Retinal pigment epithelial cell (primary cell): Measurements from ENCODE around the gene FOXD2.
A peak's percentile ranks its signal among the peaks of the same experiment; 100 is the strongest.
"Not testable (repeated sequence)": the region's sequence is repeated elsewhere in the genome, so short reads cannot be mapped to it uniquely, and the experiment has no call there.

ENCODE experiments used
- DNase-seq: peaks from one replicate; pipeline ENCODE4 v3.0.0-alpha.2; 2010; ENCODE audit warnings: low read depth
- H3K4me3 ChIP-seq: 2 replicates; pipeline ENCODE4 v1.5.1; 2011; ENCODE audit warnings: mild to moderate bottlenecking, low read length, control low read depth, moderate library complexity
- TF ChIP-seq, protein P1 (sequence below): conservative IDR thresholded peaks from 2 replicates; pipeline ENCODE4 v1.5.1; 2011; ENCODE audit warnings: low read depth, low read length, control low read depth, inconsistent platforms

FOXD2 gene

DNA sequence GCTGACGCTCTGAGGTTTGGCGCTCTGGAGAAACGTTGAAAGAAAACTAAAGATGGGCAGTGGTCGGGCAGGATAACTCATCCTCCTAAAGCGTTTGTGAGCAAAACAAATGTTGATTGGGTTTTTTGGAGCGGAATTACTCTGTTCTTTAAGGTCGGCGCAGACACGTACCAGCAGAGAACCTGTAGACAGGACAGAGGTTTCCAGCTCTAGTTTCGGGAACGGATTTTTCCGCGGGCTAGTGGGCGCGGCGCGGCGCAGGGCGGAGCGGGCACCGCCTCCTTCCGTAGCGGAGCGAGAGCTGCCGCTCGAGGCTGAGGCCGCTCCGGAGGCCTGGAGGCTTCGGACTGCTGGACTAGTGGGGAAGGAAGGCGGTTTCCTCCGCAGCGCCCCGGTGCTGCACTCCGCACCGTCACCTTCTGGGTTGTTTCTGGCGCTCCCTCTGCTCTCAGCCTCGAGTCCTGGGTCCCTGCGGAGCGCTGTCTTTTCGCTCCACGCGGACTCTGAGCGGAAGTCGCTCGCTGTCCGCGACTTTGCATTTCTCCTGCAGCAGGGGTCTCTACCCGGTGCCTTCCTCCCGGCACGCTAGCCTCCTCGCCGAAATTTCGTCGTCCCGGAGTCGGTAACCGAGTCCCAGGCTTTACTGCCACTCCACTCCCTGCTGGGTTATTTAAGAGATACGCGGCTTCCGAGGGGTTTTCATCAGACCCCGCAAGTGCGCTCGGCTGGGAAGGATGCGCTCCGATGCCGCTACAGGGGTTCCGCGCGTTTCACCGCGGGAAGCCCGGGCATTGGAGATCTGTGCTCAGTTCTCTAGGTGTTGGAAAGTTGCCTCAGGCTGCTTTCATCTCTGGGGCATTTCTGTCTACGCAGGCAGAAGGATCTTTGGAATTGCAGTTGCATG is 7.0 kb downstream of the FOXD2 start:
- no peak for DNase-seq
- H3K4me3 ChIP-seq: no peak overlapping the region
- TF ChIP-seq, protein P1, sequence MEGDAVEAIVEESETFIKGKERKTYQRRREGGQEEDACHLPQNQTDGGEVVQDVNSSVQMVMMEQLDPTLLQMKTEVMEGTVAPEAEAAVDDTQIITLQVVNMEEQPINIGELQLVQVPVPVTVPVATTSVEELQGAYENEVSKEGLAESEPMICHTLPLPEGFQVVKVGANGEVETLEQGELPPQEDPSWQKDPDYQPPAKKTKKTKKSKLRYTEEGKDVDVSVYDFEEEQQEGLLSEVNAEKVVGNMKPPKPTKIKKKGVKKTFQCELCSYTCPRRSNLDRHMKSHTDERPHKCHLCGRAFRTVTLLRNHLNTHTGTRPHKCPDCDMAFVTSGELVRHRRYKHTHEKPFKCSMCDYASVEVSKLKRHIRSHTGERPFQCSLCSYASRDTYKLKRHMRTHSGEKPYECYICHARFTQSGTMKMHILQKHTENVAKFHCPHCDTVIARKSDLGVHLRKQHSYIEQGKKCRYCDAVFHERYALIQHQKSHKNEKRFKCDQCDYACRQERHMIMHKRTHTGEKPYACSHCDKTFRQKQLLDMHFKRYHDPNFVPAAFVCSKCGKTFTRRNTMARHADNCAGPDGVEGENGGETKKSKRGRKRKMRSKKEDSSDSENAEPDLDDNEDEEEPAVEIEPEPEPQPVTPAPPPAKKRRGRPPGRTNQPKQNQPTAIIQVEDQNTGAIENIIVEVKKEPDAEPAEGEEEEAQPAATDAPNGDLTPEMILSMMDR: no peak

DNA sequence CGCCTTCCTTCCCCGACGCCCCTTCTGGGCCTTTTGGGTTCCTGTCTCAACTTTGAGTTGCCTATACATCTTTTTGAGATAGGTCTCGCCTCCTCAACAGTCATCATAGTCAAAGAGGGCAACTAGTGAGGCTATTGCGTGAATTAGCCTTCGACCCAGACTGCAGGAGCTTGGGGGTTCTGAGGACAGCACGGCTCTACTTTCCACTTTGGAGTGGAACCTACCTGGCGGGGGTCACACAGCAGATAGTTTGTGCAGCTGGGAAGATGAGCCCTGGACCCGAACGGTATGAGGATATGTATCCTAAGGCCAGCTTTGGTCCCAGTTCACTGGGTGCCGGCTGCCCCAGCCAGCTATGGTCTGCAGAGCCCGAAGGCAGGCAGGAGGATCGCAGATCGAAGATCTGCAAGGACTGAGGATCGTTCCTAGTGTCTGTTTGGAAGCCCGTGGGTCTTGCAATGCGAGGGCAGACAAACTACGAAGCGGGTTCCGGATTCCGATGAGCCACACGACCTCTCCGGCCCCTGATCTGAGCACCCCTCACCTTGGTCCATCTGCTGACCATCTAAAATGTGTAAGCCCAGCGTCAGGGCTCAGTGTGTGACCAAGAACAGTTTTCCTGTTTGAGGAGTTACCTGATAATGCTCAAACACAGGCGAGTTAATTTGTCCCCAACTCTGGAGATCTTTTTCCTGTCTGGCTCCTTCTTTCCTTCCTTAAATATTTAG is 8.1 kb downstream of the FOXD2 start:
- no peak for DNase-seq
- H3K4me3 ChIP-seq: no peak overlapping the region
- TF ChIP-seq, protein P1: no peak

DNA sequence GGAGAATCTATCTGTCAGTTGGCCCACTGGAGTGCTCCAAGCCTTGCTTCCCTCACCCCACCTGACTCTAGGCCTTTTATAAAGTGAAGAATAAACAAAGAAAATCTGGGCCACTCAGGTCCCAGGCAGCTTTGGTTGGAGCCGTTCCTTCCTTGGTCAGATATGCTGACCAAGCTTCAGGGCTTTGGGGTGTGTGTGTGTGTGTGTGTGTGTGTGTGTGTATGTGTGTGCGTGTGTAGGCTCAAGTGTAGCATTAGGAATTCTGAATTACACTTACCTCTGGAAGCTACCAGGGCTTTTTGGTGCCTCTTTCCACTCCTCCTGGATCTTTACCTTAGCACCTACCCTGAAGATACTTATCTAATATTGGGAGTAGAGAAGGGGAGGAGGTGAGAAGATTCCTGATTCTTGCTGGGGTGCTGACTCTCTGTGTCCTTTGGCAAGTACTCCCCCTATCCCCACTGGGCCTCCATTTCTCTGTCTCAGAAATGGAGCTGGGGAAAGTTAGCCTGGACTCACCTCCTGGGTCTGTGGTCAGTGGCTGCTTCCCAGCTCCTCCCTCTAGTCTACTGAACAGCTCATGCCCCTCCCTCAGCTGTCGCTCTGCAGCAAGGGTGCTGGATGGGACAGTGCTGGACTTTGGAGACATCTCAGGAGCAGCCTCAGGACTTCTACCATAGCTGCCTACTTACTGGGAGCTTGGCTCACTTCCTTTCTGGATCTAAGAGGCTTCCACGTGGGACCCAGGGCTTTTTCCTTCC is 10.8 kb downstream of the FOXD2 start:
- H3K4me3 ChIP-seq: no peak overlapping the region
- TF ChIP-seq, protein P1: no peak
- DNase-seq: no peak

DNA sequence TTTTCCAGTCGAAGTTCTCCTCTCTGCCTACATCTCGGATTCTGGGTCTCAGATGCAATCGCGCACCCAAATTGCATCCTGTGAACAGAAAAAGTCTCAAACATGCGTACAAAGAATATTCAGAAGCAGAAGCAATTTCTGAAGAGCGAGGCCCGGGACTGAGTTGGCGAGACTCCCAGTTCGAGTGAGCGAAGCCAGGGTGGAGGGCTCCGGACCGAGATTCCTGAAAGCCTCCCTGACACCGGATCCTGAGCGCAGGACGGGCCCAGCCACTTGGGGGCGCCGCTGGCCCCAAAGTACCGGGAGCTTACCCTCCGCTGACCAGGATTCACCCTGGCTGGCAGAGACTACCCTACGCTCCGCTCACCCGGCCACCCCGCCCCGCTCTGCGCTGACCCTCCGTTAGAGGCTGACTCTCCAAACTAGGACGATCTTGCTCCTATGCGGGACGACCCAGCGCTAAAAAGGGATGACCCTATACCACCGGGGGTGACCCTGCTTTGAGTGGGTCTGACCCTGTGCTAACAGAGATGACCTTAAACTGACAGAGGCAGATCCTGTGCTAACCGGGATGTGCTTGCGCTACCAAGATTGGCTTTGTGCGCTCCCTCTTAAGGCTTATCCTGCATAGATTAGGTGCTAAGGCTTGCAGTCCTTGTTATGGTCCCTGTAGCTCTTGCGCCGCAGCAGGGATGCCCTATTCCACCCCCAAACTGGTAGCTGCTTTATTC is 12.1 kb downstream of the FOXD2 start:
- TF ChIP-seq, protein P1: peak; percentile 62
- no peak overlapping the region for H3K4me3 ChIP-seq
- no peak for DNase-seq

DNA sequence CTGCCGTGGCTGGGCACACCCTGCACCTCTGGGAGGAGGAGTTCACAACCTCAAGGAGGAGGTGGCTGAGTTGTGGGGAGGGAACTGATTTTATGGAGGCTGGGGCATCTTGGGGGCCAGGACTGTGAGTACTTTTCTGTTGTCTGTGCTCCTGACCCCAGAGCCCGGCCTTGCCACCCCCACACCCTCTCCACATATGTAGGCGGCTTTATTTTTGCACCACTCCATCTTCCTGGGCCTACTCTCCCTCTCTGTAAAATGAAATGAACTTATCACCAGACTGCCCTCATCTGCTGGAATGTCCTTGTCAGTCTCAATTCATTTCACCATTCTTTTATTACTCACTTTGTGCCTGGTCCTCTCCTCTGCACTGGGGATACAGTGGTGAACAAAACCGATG is 12.8 kb downstream of the FOXD2 start:
- TF ChIP-seq, protein P1: no peak
- no peak overlapping the region for H3K4me3 ChIP-seq
- no peak for DNase-seq

DNA sequence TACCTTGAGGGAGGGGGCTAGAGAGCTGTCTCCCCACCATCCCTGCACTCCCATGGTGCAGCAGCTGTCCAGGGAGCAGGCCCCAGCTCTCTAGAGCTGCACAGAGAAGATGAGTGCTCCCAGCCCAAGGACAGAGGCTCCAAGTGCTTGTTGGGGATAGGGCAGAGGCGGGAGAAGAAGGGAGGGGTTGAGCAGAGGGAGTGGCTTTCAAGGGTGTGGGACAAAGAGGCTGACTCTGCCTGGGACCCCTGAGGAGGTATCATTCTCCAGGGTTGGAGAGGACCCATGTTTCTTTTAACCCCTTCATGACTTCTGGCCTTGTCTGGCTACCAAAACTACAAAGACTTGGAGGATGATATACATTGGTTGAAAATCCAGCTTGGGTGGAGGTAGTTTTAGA is 14.6 kb downstream of the FOXD2 start:
- H3K4me3 ChIP-seq: no peak overlapping the region
- TF ChIP-seq, protein P1: no peak
- no peak for DNase-seq

DNA sequence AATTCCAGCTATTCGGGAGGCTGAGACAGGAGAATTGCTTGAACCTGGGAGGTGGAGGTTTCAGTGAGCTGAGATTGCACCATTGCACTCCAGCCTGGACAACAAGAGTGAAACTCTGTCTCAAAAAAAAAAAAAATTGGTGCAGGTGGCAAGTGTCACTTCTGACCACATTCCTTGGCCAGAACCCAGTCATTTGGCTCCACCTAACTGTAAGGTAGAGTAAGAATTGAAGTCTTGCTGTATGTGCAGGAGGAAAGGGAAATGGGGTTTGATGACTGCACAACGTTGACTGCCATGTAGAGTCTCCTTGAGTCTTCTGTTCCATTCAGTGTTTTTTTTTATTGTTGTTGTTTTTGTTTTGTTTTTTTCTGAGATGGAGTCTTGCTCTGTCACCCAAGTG is 16.1 kb downstream of the FOXD2 start:
- not testable (repeated sequence) for DNase-seq, H3K4me3 ChIP-seq
